Measurements from ENCODE around the gene PPFIBP1. TPM values are rescaled to one million over a fixed set of nuclear protein-coding genes. Genes with fewer than 3 reads are reported as not detected.

Gene PPFIBP1
- total and polyA plus RNA-seq, 2 of the 13 experiments (the other 11 are each of a cell fraction or from before 2014, with no cell fraction given): 16.2 to 21.8 TPM

GRCh38 chr12:27705263-27705662, 181.3 kb downstream of the PPFIBP1 start (continued):
- TF ChIP-seq, protein P1, sequence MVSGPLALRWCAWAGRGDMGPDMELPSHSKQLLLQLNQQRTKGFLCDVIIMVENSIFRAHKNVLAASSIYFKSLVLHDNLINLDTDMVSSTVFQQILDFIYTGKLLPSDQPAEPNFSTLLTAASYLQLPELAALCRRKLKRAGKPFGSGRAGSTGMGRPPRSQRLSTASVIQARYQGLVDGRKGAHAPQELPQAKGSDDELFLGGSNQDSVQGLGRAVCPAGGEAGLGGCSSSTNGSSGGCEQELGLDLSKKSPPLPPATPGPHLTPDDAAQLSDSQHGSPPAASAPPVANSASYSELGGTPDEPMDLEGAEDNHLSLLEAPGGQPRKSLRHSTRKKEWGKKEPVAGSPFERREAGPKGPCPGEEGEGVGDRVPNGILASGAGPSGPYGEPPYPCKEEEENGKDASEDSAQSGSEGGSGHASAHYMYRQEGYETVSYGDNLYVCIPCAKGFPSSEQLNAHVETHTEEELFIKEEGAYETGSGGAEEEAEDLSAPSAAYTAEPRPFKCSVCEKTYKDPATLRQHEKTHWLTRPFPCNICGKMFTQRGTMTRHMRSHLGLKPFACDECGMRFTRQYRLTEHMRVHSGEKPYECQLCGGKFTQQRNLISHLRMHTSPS (CRISPR knock-in tag; IDR thresholded peaks at IDR 0.05; ENCODE audit: low read depth): 0 out of 2 replicates have a peak, but pooled peaks have one; percentile 34
- TF ChIP-seq DMAP1 (CRISPR knock-in tag; IDR thresholded peaks at IDR 0.05) (no peak), HES4 (CRISPR knock-in tag; IDR thresholded peaks at IDR 0.05; ENCODE audit: borderline replicate concordance) (no peak), ZNF205 (CRISPR knock-in tag; IDR thresholded peaks at IDR 0.05) (no peak), CREM (IDR thresholded peaks at IDR 0.05) (no peak), CREM (CRISPR knock-in tag; IDR thresholded peaks at IDR 0.05) (no peak), ZNF782 (CRISPR knock-in tag; IDR thresholded peaks at IDR 0.05; ENCODE audit: borderline replicate concordance) (no peak; the same call in 1 of the 2 replicates), ZSCAN30 (CRISPR knock-in tag; IDR thresholded peaks at IDR 0.05) (no peak), ISL2 (CRISPR knock-in tag; IDR thresholded peaks at IDR 0.05) (no peak), NFATC3 (CRISPR knock-in tag; IDR thresholded peaks at IDR 0.05) (no peak), KLF9 (CRISPR knock-in tag; IDR thresholded peaks at IDR 0.05; ENCODE audit: low read depth) (no peak), NFIC (IDR thresholded peaks at IDR 0.05; ENCODE audit: low read length) (no peak), SAFB2 (CRISPR knock-in tag; IDR thresholded peaks at IDR 0.05; ENCODE audit: borderline replicate concordance, low read depth) (no peak), TEAD3 (CRISPR knock-in tag; optimal IDR thresholded peaks at IDR 0.05; ENCODE audit: borderline replicate concordance) (peak; percentile 58), ZNF746 (CRISPR knock-in tag; IDR thresholded peaks at IDR 0.05) (no peak), RELA (CRISPR knock-in tag; IDR thresholded peaks at IDR 0.05) (no peak), KDM5B (CRISPR knock-in tag; IDR thresholded peaks at IDR 0.05; ENCODE audit: borderline replicate concordance) (no peak; the same call in 1 of the 2 replicates), TFE3 (CRISPR knock-in tag; IDR thresholded peaks at IDR 0.05) (peak; percentile 46; the same call in 1 of the 2 replicates), EZH2 (conservative IDR thresholded peaks at IDR 0.05; ENCODE audit: low read depth, low read length) (no peak), ASH2L (IDR thresholded peaks at IDR 0.05; ENCODE audit: insufficient read length, low read depth, low read length) (peak; percentile 21), KLF16 (CRISPR knock-in tag; IDR thresholded peaks at IDR 0.05) (0 out of 4 replicates have a peak, but pooled peaks of 1 of the 2 experiments have one; percentile 43), FIP1L1 (IDR thresholded peaks at IDR 0.05; ENCODE audit: borderline replicate concordance, insufficient read depth, low read depth, low read length) (no peak), ARHGAP35 (CRISPR knock-in tag; IDR thresholded peaks at IDR 0.05; ENCODE audit: borderline replicate concordance) (no peak), ZNF224 (CRISPR knock-in tag; IDR thresholded peaks at IDR 0.05) (0 out of 2 replicates have a peak, but pooled peaks have one; percentile 43), ZNF20 (CRISPR knock-in tag; IDR thresholded peaks at IDR 0.05) (no peak), ZNF33B (CRISPR knock-in tag; IDR thresholded peaks at IDR 0.05) (0 out of 2 replicates have a peak, but pooled peaks have one; percentile 35)
- TF ChIP-seq, protein P2, sequence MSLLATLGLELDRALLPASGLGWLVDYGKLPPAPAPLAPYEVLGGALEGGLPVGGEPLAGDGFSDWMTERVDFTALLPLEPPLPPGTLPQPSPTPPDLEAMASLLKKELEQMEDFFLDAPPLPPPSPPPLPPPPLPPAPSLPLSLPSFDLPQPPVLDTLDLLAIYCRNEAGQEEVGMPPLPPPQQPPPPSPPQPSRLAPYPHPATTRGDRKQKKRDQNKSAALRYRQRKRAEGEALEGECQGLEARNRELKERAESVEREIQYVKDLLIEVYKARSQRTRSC (CRISPR knock-in tag; IDR thresholded peaks at IDR 0.05; ENCODE audit: low read depth): no peak
- TF ChIP-seq, protein P3, sequence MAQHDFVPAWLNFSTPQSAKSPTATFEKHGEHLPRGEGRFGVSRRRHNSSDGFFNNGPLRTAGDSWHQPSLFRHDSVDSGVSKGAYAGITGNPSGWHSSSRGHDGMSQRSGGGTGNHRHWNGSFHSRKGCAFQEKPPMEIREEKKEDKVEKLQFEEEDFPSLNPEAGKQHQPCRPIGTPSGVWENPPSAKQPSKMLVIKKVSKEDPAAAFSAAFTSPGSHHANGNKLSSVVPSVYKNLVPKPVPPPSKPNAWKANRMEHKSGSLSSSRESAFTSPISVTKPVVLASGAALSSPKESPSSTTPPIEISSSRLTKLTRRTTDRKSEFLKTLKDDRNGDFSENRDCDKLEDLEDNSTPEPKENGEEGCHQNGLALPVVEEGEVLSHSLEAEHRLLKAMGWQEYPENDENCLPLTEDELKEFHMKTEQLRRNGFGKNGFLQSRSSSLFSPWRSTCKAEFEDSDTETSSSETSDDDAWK (CRISPR knock-in tag; IDR thresholded peaks at IDR 0.05): no peak
